Tongue (tissue), 2 donors: ENCODE measurements around the gene KLHL3. TPM values are rescaled to one million over a fixed set of nuclear protein-coding genes. Genes with fewer than 3 reads are reported as not detected.

Experiments
- DNase-seq: peaks from one replicate; pipeline ENCODE4 v3.0.0-alpha.2; 2015
- total RNA-seq: library from RNA; depleted of rRNA; stranded (reverse); fragments of >200 nt; gene quantifications from one replicate; pipeline ENCODE4 v1.2.3, GENCODE V29; 2014

Gene KLHL3
- total RNA-seq, 1 donor from 2014 or later: 15.5 TPM

DNA sequence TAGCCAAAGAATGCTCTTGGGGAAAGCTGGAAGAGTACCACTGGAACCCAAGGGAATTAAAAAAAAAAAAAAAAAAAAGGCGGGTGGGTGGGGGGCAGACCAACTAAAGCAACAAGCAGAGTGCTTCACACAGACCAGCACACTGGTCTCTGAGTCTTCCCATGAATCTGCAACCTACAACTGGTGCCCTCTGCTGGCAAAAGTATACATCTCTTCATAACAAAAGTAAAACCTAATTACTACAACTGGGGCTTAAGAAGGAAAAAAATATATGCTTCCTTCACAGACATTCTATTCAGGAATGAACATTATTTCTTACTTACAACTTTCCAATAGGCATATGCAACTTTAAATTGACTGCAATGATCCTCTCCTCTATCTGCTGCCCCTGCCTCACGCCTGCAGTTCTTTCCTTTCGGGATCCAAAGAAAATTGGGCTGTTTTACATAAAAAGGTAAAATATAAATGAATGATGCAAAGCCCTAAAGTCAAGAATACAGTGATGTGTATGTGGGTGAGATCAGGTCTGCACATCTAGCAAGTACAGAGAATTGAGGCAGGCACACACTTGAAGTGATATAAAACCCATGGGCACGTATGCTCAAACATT, 7.2 kb upstream of the KLHL3 start:
- peak; percentile 92 for DNase-seq

DNA sequence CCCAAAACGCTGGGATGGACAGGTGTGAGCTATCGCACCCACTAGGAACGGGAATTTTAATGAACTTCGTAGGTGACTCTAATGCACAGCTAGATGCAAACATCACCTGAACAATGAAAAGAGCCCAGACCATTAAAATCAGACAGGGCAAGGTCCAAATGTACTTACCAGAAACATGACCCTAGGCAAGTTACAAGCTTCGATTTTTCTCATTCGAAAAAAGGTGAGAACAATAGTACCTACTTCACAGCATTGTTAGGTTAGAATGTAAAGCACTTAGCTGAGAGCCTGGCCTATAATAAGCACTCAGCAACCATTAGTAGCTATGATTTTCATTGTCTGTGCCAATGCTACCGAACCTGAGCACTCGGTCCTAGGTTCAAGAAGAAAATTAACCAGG, 5.8 kb upstream of the KLHL3 start:
- no peak for DNase-seq

DNA sequence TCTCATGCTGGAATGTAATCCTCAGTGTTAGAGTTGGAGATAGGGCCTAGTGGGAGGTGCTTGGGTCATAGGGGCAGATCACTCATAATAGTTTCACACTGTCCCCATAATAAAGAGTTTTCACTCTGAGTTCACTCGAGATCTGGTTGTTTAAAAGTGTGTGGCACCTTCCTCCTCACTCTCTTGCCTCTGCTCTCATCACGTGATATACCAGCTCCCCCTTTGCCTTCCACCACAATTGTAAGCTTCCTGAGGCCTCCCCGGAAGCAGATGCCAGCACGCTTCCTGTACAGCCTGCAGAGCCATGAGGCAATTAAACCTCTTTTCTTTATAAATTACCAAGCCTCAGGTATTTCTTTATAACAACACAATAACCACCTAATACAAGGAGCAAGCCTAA, 3.8 kb upstream of the KLHL3 start:
- DNase-seq: no peak

DNA sequence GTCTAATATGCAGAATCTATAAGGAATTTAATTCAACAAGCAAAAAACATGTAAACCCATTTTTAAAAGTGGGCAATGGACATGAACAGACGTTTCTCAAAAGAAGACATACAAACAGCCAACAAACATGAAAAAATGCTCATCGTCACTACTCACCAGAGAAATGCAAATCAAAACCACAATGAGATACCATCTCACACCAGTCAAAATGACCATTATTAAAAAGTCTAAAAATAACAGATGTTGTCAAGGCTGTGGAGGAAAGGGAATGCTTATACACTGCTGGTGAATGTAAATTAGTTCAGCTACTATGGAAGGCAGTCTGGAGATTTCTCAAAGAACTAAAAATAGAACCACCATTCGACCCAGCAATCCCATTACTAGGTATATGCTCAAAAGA, 3.1 kb upstream of the KLHL3 start:
- no peak for DNase-seq

DNA sequence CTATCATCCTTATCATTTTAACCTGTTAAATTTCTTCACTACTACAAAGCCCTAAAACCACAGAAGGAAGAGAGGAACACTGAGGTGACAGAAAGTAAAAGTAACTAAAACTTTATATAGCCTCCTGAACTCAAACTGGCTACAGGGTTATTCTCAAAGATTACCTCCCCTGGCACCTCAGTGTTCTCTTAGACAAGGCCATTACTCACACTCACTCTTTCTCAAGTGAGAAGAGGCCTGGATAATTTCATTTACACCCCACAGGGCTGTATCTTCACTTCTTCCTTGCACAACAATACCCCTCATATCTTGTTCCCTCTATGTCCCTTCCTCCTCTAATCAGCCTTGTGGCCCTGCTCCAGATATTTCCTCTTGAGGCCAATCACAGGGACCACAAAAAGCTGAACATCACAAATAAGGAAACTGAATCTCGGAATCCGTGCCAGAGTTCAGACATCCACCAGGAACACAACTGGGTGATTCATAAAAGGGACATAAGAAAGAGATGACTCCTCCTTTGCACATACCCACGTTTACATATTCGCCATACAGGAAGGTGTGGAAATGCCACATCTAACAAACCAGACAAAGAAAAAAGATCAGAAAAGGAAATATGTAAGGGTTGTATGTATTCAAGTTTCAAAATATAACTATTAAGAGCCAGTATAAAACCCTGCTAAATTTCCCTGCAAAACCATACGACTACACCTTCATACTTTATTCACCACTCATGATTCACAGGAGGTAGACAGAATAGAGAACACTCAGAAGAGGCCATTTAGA, 1.7 kb upstream of the KLHL3 start:
- no peak for DNase-seq

DNA sequence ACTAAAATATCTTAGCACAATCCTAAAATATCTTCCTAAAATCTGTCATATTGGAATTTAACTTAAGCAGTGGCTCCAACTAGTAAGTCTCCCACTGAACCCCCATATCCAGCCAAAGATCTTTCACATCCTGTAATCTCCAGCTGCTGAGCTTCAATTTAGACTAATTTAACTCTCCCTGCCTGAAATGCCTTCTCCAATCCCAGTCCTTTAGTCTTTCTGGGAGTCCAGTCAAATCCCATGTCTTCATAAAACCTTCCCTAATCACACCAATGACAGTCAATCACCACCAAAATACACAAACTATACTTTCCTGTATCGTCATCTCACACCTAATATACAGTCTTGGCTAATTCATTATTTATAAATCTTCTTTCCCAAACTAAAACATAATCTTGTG, 607 bp upstream of the KLHL3 start:
- no peak for DNase-seq

DNA sequence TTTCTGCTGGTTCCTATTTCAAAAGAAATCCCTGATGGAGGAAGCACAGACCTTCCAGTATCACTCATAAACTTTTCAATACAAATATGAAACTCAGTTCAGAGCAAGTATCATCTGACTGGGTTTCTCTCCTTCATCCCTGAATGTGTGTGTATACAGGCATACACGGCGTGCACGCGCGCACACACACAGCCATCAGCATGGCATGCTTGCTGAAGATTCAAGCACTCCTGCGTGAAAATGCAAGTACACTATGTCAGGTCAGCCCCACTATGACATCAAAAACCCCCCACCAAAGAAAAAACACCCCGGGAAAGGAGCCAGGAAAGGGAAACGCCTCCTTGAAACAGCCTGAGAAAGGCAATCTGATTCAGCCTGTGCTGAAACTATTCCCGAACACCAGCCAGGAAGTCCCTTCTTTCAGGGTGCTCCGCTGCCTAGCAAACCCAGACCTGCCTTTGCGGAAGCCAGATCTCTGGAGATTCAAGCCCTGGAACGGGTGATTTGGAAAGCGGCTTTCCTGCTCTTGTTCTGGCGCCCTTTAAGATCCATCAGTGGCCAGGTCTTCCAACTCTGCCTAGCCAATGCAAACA, 831 bp downstream of the KLHL3 start:
- DNase-seq: peak; percentile 55

DNA sequence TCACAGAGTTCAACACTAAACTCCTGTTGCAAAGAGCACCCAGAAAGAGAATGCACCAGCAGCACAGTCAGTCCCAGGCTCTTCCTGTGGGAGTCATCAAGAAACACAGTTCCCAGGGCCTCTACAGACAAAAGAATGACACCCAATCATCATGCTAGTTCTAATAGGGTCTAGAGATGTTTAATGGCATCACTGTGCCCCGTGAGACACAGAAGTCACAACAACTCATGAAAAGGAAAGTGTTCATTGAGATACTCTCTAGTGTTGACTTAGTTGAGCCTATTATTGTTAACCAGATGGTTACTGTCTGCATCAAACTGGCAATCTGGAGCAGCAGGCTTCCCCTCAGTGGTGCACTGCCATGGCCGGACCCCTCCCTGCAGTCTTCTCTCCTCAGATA, 1.6 kb downstream of the KLHL3 start:
- DNase-seq: no peak

DNA sequence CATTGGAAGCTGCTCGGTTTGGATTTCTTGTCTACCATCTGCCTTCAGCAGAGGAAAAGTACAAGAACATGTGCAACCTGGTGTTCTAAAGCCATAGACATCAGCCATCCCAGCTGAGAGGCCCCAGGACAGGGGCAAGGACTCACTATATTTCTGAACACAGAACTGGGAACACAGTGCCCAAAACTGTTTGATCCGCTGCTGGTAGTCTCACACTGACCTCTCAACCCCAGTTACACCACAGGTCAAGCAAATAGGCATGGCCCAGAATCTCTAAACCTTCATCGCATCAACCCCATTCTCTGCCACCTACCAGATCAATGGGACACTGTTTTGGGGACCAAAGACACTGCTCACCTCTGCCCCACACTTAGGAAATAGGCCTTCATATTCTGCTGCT, 2.0 kb downstream of the KLHL3 start:
- no peak for DNase-seq

DNA sequence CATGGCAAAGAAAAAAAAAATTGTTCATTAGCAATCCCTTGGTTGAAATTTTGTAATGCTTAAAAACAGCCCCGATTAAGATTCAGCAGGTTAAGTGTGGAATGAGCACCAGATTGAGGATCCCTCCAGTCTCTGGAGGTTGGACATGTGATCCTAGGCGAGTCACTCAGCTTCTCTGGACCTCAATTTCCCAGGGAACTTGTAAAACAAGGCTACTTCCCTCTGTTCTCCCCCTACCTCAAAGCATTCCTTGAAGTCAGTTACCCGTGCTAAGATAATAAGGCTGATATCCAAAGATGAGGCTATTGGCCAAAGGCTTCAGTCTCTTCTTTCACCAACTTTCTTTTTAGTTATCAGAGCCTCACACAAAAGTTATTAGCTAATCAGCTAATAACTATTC, 2.9 kb downstream of the KLHL3 start:
- DNase-seq: no peak

DNA sequence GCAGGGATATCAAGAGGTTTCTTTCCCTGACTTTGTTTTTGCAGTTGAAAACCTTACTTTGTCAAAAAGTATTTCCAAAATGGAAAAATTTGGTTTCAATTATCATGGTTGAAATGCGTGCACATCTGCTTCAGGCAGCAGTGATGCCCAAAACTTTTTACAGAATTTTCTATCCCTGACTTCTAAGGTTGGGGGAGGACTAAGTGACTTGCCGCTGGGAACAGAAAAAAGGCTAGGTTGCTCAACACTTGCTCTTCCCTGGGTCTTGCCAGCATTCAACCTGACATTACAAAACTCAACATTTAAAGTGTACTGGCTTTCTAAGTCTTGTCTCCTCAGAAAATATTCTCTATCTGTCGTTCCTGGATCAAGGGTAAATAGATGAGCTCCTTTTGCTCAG, 4.7 kb downstream of the KLHL3 start:
- DNase-seq: no peak

DNA sequence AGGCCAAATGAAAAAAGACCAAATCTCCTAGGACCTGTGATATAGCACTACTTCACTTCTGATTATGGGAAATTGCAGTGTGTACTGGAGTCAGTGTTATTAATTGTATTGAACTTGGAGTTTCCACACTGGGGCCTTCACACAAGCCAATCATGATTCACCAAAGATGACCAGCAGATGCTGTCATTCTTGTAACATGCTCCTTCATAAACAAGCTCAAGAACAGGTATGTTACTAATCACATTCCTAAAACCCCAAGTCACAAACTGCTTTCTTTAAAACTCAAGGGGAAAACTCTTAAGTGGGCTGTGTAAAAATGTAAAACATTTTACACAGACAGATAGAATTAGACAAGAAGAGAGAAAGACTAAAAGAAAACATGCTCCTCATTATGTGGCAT, 5.6 kb downstream of the KLHL3 start:
- DNase-seq: no peak

DNA sequence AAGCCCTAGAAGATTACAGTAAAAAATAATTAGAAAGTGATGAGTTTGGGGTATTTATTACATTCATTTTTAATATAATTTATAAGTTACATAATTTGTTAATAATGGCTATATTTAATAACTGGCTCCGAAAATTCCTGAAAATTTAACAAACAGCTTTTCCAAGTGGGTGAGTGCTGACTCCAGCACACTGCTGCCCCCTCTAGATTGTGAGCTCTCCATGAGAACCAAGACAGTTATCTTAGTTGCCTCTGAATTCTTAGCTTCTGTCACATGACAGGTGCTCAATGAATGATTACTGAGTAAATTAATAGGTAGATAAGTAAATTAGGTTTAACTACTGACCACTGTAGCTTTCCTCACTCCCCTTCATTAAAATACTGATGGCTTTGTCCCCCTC, 7.8 kb downstream of the KLHL3 start:
- DNase-seq: no peak

DNA sequence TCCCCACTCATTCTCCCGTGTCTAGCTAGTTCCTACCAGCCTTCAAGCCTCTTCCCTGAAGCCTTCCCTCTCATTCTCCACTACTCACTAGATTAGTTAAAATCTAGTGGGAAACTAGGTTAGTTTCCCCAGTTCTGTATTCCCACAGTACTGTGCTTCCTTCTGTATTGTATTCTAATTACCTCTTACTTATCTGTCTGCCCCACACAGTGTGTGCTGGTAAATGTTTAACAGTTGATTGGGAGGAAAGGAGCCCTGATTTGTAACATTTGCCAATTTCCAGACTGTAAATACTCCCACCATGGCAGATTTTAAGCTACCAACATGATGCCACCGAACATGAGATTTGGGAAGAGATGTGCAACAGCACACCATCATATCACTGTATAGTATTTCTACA, 8.3 kb downstream of the KLHL3 start:
- no peak for DNase-seq

DNA sequence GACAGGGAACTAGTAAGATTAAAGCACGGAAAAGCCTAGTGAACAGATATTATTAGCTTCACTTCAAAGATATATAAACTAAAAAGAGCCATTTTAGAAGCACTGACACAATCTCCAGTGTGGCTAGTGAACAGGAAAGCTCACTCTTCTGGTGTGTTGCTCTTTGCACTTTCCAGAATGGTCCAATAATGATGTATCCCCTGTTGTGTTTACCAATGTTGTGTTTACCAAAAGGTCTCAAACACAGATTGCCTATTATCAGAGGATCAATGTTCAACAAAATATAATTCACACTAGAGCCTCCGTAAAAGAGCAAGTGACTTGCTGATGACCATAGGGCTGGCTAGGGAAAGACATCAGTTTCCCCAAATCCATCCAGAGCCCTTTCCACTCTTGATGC, 11.6 kb downstream of the KLHL3 start:
- DNase-seq: no peak

DNA sequence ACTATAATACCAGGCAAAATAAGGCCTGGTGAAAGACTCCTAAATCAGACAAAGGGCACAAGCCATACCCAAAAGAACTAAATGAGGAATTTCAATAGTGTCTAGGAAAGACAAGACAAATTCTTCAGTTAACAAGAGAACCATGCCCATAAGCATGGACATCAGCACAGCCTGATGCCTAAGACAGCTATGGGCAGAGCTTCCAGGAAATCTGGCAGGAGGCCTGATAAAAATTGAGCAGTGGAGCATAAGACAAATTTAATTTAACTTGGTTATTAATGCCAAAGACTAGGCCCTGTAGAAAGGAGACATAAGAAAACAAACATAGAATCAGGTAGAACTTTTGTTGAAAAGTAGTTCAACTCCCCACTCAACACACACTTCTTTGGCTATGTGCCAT, 17.3 kb downstream of the KLHL3 start:
- peak; percentile 8 for DNase-seq

DNA sequence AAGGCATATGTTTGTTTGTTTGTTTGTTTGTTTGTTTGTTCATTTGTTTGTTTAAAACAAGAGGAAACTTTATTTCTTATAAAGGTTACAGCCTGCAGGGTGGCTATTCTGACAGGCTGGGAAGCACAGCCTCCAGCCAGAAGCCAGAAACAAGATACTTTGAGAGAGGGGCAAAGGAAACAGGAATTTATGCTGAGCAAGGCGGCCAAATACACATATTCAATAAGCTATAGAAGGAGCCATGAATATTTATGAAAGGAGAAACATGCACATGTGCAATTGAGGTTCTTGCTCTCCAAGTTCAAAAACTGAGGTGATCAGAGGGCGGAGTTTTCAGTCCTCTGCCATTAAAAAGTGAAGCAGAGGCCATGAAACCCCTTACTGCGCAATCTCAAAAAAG, 19.6 kb downstream of the KLHL3 start:
- no peak for DNase-seq

DNA sequence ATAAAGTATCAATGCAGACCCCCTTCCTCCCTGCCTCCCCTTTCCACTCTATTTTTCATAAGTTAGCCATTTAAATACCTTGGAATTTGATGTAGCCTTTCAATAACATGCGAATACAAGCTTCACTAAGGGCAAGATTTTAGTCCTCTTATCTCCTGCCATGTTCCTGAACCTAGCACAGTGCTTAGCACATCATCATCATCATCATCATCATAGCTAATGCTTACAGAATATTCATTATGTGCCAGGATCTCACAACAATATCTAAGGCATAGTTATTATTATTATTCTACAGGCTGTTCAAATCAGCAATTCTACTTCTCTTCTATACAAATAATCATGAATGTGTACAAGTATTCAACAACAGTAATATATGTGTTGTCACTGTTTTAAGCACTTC, 20.4 kb downstream of the KLHL3 start:
- DNase-seq: no peak

DNA sequence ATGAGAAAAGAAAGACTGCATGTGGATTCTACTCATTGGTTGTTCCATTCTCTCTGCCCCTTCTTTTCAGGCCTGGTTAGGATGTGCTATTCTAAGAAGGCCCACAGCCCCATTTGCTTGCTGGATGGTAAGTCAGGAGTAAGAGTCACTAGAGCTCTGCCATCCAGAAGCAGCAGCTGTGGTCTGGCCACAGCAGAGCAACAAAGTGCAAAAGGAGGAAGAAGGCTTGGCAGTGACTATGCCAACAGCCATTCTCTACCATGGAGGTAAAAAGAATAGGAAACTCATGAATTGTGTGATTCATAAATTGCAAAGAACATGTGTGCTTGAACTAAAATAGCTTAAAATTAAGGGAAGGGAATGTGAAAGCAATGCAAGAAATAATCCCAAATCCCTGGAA, 20.9 kb downstream of the KLHL3 start:
- no peak for DNase-seq

DNA sequence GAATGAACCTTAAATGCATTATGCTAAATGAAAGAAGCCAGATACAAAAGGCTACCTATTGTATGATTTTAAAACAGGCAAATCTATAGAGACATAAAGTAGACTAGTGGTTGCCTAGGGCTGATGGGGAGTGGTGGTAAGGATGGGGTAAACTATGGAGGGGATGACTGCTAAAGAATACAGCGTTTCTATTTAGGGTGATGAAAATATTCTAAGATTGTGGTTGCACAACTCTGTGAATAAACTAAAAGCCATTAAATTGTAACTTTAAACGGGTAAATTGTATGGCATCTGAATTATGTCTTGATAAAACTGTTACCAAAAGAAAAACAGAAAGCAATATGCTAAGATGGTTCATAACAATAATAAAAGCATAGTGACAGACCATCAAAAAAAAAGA, 21.4 kb downstream of the KLHL3 start:
- no peak for DNase-seq

DNA sequence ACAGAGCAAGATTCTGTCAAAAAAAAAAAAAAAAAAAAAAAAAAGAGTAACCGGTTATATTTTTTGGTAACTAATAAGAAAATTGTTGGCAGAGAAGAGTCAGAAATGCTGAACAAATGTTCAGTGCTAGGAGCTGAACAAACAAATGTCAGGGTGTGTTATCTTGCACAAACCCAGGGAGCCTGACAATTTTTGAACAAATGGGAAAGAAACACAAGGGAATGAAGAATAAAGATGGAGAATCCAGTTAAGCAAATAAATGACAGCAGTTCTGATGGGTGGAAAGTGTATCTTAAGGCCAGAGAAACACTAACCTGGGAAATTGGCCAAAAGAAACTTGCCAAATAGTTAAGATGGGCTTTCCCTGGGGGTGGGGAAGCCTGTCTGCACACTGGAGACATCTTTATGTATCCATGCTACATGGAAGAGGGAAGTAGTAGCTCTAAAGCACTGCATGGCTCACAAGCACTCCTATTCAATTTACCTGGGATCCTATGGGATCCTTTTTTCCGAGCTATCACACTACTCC, 23.7 kb downstream of the KLHL3 start:
- no peak for DNase-seq

DNA sequence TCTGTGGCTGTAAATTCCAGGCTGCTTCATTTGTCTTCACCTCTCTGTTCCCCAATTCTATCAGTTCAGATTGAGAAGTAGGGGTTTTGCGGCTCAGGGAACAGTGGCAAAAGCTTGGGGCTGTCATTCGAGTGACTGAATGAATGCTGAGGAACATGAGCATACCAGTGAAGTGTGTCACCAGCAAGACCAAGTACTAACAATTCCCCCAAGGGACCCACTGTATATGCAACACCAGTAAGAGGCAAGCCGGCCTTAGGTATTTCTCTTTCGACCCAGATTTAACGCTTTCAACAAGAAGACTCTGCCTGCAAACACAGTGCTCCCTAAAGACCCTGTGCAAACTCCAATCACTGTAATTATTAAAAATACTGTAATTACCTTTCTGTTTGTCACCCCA, 25.8 kb downstream of the KLHL3 start:
- DNase-seq: no peak

DNA sequence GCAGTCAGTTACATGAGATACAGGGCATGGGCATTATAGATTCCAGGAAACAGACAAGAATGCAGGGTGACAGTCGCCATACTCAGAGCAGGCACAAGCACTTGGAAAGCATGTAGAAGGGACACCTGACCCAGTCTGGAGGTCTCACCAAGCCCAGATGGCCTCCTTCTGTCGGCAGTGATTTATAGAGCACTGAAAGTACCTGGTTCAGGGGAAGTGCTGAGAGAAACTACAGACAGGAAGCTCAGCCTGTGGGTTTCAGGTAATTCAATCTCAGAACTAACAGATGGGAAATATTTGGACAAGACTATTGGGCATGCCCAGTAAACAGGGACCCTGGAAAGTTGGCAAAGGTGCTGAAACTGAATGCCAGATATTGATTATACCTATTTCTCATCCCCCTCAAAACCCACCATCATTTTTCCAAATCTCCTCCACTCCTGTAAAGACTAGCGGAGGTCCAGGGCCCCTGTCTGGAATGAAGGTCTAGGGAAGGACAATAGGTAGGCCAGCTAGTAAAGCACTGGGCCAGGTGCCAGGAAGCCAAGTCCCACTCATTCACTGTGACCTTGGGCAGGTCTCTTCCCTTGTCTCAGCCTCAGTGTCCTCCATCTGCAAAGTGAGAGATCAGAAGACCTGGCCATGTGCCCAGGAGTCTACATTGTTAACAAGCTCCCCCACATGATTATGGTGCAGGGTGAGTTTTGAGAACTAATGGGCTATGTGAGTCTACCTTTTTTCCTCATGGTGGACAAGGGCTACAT, 26.9 kb downstream of the KLHL3 start:
- no peak for DNase-seq
